Mucosa of gallbladder (tissue), 1 donor: ENCODE measurements around the gene ANK2. TPM values are rescaled to one million over a fixed set of nuclear protein-coding genes. Genes with fewer than 3 reads are reported as not detected.
A peak's percentile ranks its signal among the peaks of the same experiment; 100 is the strongest.
"Not testable (repeated sequence)": the region's sequence is repeated elsewhere in the genome, so short reads cannot be mapped to it uniquely, and the experiment has no call there.

Source experiments
- DNase-seq: peaks from one replicate; pipeline ENCODE4 v3.0.0-alpha.2; 2020; ENCODE audit warnings: low spot score
- total RNA-seq: library from RNA; stranded (reverse); gene quantifications from one replicate; pipeline ENCODE4 v1.2.1, GENCODE V29; 2021
- donor health status: DM: no; HTN: no; CAD: no.

ANK2 gene
- total RNA-seq, 1 donor from 2014 or later: 13.7 TPM

DNA sequence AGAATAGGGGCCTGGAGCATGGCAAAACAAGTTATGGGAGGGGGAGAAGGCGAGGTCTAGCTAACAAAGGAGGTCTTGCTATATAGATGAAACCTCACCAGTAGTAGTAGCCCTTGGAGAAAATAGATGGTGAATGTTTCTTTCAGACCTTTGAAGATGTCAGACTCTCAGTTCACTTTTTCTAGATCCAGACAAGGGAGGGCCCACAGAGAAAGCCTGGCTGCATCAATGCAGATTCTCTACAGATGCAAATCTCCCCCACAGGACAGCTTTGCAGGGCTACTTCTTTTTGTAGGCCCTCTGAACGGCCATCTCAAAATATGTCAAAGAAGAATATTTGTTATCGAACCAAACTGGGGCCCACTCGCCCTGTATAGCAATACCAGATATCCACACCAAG lies 159.7 kb downstream of the ANK2 start:
- DNase-seq: no peak

DNA sequence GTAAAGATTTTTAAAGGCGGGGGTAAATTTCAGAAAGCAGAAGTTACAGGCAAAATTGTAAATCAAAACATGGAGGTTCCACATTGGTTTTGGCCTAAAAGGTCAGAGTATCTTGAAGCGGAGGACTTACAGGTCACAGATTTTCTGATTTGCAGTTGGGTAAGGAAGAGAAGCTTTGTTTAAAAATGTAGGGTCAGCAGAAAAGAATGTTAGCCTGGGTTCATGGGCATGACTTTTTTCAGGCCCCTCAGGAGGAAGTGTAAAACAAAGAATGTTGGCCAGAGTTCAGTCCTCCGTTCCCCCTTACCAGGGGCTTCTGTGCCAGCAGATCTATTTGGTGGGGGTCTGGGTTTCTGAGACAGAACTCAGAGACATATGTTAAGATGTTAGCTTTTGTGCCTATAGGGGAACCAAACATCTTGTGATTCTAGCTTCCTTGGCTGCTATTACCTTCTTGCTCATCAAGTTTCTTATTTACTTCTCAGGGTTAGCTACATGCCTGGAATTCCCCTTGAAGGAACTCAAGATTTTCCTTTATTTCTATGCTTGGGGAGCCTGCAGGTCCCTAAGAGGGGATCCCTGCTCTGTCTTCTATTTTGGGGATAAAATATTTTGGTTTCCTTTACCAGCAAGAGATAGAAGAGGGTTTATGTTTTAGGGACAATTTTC lies 160.3 kb downstream of the ANK2 start:
- no peak for DNase-seq

DNA sequence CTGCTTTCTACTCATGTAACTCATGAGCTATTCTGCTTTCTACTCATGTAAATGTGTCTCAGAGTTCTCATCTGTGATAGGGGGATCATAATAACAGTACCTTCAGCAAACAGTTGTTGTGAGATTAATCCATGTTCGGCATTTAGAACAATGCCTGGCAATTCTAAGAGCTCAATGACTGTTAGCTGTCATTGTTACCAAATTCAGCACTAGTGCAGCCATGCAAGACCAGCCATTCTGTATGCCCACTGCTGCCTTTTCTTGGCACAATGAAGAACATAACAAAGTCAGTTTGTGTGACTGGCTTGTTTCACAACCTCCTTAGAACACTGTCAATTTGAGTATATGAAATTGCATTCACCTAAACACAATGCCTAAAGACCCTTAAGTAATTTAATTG lies 163.2 kb downstream of the ANK2 start:
- no peak for DNase-seq

DNA sequence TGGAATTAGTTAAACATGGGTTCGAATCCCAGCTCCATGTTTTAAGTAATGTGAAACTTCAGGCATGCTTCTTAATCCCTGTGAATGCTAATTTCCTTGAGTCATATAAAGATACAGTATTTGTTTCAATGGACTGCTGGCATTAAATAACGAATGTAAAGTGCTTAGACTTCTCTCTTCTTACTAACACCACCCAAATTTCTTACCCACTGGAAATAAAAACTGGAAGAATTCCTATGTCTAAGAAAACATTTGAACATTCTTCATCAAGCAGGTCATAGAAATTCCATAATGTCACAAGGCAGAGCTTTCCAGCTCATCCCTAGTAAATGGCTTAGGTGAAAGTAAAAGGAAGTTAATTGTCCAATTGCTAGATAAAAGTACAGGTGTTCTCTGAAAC lies 172.5 kb downstream of the ANK2 start:
- DNase-seq: no peak

DNA sequence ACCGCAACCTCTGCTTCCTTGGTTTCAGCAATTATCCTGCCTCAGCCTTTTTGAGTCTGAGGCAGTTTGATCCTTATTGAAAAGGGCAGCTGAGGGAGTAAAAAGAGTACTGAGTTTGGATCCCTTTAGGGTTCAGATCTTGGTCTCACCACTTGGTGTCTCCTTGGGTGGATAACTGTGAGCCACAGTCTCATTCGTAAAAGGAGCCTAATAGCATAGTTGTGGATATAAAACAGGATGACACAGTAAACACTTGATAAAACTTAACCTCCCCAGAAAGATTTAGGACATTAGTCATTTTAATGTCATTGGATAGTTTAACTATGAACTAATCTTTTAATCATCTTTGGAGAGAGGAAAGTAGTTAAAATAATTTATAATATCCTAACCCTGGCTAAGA lies 173.0 kb downstream of the ANK2 start:
- no peak for DNase-seq

DNA sequence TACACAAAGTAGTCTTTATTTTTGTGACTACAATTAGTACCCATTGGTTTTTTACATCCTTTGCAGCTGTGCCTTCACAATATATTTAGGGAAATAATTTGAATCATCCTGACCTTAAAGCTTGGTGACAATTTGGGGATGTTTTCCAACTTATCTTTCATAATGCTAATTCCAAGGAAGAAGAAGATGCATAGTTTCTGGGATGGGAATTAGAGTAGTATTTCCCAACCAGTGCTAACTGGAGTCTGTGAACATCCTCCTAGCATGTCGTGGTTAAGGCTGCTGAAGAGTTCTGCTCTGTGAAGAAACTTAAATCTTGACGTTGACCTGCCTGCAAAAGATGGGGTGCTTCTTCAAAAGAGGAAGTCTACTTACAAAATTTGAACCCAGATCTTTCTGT lies 173.5 kb downstream of the ANK2 start:
- DNase-seq: no peak

DNA sequence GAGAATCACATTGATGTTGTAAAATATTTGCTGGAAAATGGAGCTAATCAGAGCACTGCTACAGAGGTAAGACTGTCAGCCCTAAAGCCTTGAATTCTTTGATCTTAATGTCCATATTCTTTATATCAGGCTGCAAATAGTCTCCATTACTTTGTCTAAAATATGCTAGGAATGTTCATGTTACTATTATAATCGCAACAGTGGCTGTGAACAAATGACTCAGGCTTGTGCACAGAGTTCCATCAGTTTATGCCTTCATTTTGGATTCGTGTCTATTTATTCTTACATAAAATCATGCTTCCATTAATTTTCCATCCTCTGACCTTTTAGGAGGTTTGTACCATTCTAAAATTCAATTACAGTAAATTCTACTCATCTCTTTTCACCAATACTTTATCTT lies 182.7 kb downstream of the ANK2 start:
- DNase-seq: no peak

DNA sequence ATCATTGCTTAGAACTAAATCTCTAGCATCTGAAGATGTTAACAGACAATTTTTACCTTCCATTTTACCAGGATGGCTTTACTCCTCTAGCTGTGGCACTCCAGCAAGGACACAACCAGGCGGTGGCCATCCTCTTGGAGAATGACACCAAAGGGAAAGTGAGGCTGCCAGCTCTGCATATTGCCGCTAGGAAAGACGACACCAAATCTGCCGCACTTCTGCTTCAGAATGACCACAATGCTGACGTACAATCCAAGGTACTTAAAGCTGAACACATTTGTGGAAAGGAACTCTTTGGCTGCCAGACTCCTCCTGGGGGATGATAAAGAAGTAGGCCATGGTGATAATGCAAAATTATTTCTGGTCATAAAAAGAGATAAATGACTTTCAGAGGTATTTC lies 187.5 kb downstream of the ANK2 start:
- DNase-seq: no peak

DNA sequence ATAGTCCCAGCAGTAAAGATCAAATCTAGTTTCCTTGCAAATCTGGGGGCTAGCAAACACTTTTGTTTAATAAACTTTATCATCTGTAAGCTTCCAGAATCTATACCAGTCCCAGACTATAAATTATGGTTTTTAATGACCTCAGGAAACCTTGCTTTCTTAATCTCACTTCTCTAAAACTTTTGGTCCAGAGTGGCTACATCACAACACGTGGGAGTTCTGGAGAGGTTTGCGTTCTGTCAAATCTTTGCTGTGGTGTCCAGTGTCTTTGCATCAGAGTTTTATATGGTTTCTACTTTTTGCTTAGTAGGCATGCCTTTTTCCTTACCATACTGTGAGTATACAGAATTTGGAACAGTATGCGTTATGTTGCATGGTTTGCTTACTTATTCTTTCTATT lies 193.9 kb downstream of the ANK2 start:
- no peak for DNase-seq

DNA sequence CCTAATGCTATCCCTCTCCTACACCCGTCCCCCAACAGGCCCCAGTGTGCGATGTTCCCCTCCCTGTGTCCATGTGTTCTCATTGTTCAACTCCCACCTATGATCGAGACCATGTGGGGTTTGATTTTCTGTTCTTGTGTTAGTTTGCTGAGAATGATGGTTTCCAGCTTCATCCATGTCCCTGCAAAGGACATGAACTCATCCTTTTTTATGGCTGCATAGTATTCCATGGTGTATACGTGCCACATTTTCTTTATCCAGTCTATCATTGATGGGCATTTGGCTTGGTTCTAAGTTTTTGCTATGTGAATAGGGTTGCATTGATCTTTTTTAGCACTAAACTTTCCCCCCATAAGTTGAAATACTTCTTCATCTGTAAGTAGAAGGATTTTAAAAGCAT lies 195.3 kb downstream of the ANK2 start:
- DNase-seq: not testable (repeated sequence)

DNA sequence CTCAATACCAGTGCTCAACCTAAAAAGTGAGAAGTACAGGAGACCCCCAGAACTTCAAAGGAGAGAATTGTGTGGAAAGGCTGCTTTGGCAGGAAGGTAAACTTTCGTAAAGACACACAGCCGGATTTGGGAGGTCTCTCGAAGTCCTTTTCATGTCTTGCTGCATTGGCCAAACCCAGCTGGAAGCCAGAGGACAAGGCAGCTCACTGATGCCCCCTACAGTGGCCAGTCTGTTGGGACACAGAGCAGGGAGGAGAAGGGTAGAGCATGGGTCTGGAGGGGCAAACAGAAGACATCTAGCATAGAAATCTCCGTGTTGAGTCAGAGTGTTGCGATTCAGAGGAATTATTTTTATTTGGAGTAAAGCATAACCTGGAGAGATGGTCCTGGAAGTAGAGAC lies 198.9 kb downstream of the ANK2 start:
- DNase-seq: no peak

DNA sequence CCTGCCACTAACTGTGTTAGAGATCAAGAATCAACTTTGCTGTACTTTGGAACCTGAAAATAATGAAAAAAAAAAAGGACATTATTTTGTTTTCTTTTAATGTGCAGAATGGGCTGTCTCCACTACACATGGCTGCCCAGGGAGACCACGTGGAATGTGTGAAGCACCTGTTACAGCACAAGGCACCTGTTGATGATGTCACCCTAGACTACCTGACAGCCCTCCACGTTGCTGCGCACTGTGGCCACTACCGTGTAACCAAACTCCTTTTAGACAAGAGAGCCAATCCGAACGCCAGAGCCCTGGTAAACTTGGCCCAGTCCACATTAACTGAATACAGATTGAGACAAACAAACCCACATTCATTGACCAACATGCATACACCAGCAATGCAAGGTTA lies 206.2 kb downstream of the ANK2 start:
- DNase-seq: no peak

DNA sequence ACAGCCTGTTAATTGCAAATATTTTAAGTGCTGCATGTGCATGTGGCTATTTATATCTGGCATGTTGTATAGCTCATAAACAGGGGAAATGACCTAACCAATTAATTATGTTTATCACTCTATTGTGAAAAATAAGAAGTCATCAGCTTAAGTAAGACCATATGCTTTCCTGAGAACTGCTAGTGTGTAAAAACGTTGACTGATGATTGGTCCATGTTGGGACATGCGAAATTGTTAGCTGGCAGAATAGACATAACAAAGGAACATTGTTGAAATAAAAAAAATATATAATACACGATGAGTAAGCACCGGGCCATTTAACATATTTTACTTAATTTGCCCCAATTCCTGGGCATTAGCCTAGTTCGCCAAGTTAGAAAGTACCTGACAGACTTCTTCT lies 207.5 kb downstream of the ANK2 start:
- no peak for DNase-seq

DNA sequence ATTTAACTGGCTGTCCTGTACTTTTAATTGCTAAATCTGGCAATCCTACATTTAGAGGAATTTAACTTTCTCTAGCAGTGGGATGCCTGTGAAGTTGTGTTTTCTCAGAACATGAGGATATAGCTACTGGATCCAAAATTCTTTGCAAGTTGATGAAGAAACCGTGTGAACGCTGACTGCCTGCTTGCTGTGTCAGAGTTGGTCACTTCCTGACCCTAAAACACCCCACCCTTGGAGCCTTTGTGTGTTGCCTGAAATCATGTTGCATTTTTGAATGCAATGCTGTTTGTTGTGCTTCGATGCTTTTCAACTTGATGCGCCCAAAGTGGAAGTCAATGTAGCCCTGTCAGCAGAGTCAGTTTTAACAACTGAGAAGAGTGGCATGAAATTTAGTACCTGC lies 211.2 kb downstream of the ANK2 start:
- no peak for DNase-seq

DNA sequence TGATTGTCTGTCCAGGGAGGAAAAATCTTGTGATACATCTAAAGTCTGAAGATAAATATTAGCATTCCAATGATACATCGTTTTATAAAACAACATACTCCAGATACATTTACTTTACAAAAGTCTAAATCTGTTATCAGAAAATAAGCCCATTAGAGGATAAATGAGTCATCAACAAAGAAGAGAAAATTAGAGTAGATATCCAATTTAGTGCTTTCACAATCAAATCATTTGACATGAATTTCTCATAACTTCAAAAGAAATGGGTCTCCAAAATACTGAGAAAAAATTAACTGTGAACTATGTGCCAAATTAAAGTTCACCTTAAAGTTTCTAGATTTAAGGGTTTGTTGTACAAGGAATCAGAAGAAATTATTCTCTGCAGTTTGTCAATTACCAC lies 213.8 kb downstream of the ANK2 start:
- DNase-seq: no peak

DNA sequence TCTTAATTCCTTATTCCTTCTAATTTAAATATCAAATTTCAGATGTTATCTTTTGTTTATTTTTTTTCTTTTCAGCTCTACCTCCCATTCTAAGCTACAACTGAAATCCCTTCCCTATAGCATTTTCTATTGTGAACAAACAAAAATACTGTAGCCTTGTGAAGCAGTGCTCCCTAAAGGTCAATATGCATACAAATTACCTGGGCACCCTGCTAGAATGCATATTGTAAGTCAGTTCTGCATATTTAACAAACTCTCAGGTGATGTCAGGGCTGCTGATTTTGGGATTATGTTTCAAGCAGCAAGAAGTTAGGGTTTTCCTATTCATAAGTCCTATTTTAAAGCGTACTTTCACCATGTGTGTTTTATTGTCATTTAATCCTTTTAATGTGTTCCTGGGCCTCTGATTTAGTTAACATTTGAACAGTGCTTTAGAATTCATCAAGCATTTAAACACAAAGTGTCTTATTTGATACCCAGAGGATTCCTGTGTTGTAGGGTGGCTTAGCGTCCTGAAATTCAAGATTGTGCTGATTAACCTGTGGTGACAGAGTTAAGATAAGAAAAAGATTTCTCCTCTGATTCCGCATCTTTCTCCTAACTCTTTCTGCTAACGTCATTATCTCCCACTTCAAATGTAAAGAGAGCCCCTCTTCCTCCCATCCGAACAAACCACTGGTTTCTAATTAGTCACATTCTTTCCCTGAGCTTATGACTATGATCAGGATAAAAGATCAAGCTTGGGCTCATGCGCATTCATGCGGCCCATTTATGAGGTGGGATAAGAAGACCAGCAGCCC lies 221.3 kb downstream of the ANK2 start:
- no peak for DNase-seq

DNA sequence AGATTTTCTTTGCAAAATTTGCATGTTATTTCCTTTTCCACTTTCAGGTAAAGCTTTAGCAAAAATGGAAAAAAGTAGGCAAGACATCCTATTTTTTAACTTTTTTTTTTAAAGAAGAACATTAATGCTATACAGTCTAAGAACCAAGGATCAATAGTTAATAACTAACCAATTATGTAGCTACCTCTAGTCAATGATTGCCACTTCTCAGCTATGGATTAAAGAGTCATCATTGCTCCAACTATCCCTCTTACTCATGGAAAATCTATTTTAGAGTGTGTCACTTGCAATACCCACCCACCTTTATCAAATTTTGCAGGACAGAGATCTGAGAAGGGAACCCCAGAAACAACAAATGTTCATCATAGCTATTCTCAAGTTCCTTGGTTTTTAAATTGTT lies 223.1 kb downstream of the ANK2 start:
- no peak for DNase-seq

DNA sequence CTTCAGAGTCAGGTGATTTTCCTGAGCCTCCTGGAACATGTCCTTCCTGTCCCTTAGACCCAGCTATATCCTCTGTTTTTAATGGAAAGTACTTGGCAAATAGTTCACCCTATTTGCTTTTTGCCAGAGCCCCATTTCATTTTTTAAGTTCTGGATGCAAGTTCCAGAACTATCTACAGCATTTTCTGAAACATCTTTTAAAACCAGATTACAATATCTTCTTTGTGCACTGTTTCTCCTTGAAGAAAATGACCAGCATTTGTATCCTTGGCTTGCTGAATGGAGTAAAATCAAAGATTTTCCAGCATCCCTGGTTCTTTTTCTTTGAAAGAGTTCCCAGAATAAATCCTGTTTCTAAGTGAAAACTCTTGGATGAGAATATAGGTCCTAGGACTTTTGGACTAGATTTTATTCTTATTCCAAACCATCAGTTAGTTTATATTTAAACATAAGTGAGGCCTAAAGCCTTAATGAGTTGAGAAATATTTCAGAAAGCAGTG lies 224.3 kb downstream of the ANK2 start:
- DNase-seq: no peak

DNA sequence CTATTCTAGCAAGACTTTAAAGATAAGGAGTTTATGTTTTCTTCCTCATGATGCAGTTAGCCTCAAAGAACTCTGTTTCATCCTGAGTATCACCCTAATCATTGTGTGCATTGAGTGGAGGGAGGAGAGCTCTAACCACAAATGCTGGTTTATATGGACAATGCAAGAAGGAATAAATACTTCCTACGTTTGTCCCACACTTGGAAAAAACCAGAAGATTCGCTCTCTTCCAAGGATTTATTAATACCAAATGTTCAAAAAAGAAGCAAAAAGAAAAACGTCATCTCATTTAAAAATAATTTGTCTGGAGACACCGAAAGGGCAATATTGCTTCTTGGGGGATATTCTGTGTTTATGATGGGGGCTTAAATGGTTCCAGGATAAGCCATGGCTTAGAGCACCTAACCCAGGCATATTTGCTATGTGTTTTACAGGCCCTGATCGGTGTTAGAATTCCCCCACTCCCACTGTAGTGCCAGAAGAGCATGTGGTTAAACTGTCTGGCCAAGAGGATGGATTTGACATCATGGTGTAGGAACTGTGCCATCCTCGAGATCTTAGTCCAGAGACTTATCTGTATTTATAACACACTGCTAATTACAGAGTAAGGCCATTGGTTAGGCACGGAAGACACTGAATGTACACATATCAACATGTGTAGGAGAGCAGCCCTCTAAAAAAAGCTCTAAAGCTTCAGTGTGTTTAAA lies 227.2 kb downstream of the ANK2 start:
- no peak for DNase-seq

DNA sequence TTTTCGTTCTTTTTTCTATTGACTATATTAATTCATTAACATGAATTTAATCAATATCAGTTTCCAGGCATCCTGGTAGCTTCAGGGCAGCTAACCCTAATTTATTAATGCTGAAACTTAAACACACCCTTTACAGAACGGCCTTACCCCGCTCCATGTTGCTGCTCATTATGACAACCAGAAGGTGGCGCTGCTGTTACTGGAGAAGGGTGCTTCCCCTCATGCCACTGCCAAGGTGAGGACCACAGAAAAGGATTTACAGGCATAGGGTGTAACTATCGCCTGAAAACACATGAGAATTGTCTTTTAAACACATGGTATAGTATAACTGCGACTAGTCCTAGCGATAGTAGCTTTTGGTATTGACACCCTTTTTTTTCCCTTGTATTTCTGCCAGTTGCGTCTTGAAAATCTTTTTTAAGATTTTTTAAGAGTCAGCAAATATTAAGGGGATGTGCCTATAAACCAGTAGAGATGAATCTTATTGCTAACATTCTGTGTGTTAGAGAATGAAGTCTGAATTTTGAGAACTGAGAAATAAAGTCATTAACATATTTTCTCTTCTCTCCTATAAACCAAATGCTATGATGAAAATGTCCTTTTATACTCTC lies 229.0 kb downstream of the ANK2 start:
- peak; percentile 66 for DNase-seq

DNA sequence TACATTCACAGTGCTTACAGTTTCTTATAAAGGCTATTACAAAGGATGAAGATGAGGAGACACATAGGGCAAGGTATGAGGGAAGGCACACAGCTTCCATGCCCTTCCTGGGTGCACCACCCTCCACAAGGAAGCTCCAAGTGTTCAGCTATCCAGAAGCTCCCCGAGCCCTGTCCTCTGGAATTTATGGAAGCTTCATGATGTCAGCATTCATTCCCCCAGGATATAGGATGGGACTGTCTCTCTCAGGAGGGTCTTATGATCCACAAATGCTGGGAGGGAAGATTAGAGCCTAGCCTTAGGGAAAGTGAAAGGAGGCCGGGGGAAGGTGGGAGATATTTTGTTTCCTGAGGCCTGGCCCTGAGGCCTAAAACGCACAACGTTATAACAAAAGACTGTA lies 236.0 kb downstream of the ANK2 start:
- no peak for DNase-seq

DNA sequence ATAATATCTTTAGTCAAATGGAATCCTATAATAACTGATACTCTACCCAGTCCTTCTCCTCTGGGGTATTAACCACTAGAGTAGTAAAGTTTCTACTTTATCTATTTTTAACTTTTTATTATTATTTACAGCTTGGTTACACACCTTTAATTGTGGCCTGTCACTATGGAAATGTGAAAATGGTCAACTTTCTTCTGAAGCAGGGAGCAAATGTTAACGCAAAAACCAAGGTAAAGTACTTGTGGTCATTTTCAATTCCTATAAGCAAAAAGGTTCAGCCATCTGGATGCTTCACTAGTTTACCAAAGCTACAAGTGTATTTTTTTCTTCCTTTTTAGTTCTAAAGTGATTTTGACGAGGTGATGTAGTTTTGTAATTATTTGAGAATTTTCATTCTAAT lies 238.8 kb downstream of the ANK2 start:
- no peak for DNase-seq
